Prostate gland (tissue), 2 donors: ENCODE measurements around the gene MSI1. TPM values are rescaled to one million over a fixed set of nuclear protein-coding genes. Genes with fewer than 3 reads are reported as not detected.
"Not testable (repeated sequence)": the region's sequence is repeated elsewhere in the genome, so short reads cannot be mapped to it uniquely, and the experiment has no call there.

Experiments
- DNase-seq: peaks from one replicate; pipeline ENCODE4 v3.0.0-alpha.2; 2019; ENCODE audit warnings: low spot score
- H3K27ac ChIP-seq, 2 donors: fragments of 200-600 bp; sonication (generic); 2 replicates each; pipeline ENCODE4 v1.5.1; 2017 to 2019
- H3K27me3 ChIP-seq: fragments of 200-600 bp; sonication (generic); replicated peaks from 2 replicates; pipeline ENCODE4 v1.5.1; 2019; ENCODE audit not compliant: insufficient read depth
- H3K36me3 ChIP-seq, 2 donors: fragments of 200-600 bp; sonication (generic); 1 replicate in 1 of 2; 2 replicates in 1 of 2; pipeline versions ENCODE4 v1.5.1 to v1.8.1; 2017 to 2019
- H3K4me1 ChIP-seq: fragments of 200-600 bp; sonication (generic); replicated peaks from 2 replicates; pipeline ENCODE4 v1.5.1; 2019
- H3K4me3 ChIP-seq, 2 donors: fragments of 200-600 bp; sonication (generic); 2 replicates each; pipeline ENCODE4 v1.5.1; 2017 to 2019
- H3K9me3 ChIP-seq: fragments of 200-600 bp; sonication (generic); 2 replicates; pipeline ENCODE4 v1.5.1; 2017
- POLR2A ChIP-seq: fragments of 450-650 bp; IDR thresholded peaks from one replicate; pipeline ENCODE4 v1.6.1; 2016; ENCODE audit warnings: antibody characterized with exemption, mild to moderate bottlenecking
- POLR2AphosphoS5 ChIP-seq: sonication (generic); formaldehyde crosslinking; IDR thresholded peaks from one replicate; pipeline ENCODE4 v1.6.1; 2017; ENCODE audit warnings: antibody characterized with exemption
- WGBS: methylation state at CpG from one replicate; pipeline ENCODE4 v1.1.5; 2018; 5-methylcytosine and 5-hydroxymethylcytosine counted together
- intact Hi-C: fragments of 100-400 bp; cut with DNase I; formaldehyde crosslinking; loops from one replicate; pipeline ENCODE4 v1.14.2; 2022
- total RNA-seq, 2 donors: library from RNA; depleted of rRNA; stranded (reverse); fragments of >200 nt; gene quantifications; one replicate each; pipeline ENCODE4 v1.1.0, GENCODE V29; 2016
- TF ChIP-seq, protein P1 (sequence below), 4 experiments: fragments of 200-600 bp in 2 of 4; fragments of 450-650 bp in 2 of 4; sonication (generic) in 2 of 4; IDR thresholded peaks; 1 replicate in 3 of 4; 2 replicates in 1 of 4; pipeline ENCODE4 v1.5.1; 2016 to 2019; ENCODE audit warnings: antibody characterized with exemption in 4 of 4, mild to moderate bottlenecking in 2 of 4, moderate library complexity in 2 of 4

Gene MSI1
- total RNA-seq, 2 donors from 2014 or later = 1.7 to 8.2 TPM

DNA sequence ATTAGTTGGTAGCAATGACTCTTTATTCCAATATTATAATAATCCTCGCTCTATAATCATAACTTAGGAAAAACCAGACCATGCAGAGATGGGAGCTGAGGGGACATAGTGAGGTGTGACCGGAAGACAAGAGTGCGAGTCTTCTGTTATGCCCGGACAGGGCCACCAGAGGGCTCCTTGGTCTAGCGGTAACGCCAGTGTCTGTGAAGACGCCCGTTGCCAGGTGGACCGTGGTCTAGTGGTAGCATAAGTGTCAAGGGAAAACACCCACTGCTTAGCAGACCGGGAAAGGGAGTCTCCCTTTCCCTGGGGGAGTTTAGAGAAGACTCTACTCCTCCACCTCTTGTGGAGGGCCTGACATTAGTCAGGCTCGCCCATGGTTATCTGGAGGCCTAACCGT, 33.5 kb downstream of the MSI1 start:
- H3K4me3 ChIP-seq, intact Hi-C loops, H3K27me3 ChIP-seq, H3K36me3 ChIP-seq, H3K4me1 ChIP-seq, H3K27ac ChIP-seq, H3K9me3 ChIP-seq: not testable (repeated sequence)
- TF ChIP-seq, protein P1, sequence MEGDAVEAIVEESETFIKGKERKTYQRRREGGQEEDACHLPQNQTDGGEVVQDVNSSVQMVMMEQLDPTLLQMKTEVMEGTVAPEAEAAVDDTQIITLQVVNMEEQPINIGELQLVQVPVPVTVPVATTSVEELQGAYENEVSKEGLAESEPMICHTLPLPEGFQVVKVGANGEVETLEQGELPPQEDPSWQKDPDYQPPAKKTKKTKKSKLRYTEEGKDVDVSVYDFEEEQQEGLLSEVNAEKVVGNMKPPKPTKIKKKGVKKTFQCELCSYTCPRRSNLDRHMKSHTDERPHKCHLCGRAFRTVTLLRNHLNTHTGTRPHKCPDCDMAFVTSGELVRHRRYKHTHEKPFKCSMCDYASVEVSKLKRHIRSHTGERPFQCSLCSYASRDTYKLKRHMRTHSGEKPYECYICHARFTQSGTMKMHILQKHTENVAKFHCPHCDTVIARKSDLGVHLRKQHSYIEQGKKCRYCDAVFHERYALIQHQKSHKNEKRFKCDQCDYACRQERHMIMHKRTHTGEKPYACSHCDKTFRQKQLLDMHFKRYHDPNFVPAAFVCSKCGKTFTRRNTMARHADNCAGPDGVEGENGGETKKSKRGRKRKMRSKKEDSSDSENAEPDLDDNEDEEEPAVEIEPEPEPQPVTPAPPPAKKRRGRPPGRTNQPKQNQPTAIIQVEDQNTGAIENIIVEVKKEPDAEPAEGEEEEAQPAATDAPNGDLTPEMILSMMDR (IDR thresholded peaks at IDR 0.05) = peak in 3 of 4 experiments; percentile 16 to 65 (median 59)
- peak; percentile 47 for DNase-seq
- 20% methylated on average over 12 of the region's 12 CpGs for WGBS

DNA sequence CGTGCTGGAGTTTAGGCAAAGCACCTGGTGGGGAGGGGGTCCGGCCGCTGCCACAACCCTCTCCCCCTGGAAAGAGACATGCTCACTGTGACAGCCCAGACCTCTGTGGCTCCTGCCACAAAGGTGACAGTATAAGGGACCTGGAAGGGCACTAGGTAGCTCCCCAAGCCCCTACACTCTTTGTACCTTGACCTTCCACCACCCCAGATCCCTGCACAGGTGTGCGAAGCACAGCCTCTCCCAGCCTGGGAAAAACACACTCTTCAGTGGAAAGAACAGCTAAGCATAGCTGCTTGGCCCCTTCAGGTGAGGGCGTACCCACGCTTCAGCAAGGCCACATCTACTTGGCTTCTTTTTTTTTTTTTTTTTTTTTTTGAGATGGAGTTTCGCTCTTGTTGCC, 36.4 kb downstream of the MSI1 start:
- TF ChIP-seq, protein P1 (IDR thresholded peaks at IDR 0.05) = no peak
- TF ChIP-seq POLR2A (no peak), POLR2AphosphoS5 (no peak)
- Histone ChIP-seq H3K27me3 (no peaks in the 10 kb centered on the region), H3K36me3 (no peaks in the 10 kb centered on the region), H3K27ac (no peak overlapping the region), H3K9me3 (no peaks in the 10 kb centered on the region), H3K4me1 (no peaks in the 10 kb centered on the region), H3K4me3 (no peak overlapping the region)
- intact Hi-C loops = no loop called here
- 87% methylated on average over 7 of the region's 7 CpGs for WGBS
- no peak for DNase-seq

DNA sequence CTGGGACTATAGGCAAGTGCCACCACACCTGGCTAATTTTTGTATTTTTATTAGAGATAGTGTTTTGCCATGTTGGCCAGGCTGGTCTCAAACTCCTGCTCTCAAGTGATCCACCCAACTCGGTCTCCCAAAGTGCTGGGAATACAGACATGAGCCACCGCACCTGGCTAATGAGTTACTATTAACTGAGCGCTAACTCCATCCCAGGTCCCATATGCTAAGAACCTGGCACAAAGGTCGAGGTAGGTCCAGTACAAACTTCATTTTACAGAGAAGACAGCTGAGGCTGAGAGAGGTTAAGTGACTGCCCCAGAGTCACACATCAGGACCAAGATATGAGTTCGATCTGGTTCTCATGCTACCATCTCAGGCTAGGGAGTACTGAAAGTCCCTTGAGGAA, 36.9 kb downstream of the MSI1 start:
- Histone ChIP-seq H3K27me3 (no peaks in the 10 kb centered on the region), H3K36me3 (no peaks in the 10 kb centered on the region), H3K4me1 (no peaks in the 10 kb centered on the region), H3K4me3 (no peak overlapping the region), H3K9me3 (no peaks in the 10 kb centered on the region), H3K27ac (no peak overlapping the region)
- WGBS = 80% methylated on average over 5 of the region's 5 CpGs
- no peak for DNase-seq
- intact Hi-C loops = no loop called here
- TF ChIP-seq POLR2AphosphoS5 (no peak), POLR2A (no peak)
- TF ChIP-seq, protein P1 (IDR thresholded peaks at IDR 0.05) = no peak

DNA sequence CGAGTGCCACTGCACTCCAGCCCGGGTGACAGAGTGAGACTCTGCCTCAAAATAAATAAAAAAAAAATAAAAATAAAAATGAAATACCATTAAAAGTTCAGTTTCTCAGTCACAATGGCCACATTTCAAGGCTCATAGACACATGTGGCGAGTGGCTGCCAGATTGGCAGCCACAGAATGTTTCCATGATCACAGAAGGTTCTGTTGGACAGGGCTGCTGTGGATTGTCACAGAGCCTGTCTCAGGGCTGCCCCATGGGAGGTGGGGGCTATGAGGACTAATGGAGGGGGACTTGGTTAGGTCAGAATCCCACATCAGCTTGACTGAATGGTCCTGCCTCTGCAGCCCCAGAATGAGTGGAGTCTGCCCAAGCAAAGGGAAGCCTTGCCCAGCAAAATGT, 37.6 kb downstream of the MSI1 start:
- 57% methylated on average over 3 of the region's 3 CpGs for WGBS
- Histone ChIP-seq H3K27me3 (no peaks in the 10 kb centered on the region), H3K9me3 (no peaks in the 10 kb centered on the region), H3K27ac (no peak overlapping the region), H3K36me3 (no peaks in the 10 kb centered on the region), H3K4me3 (no peak overlapping the region), H3K4me1 (no peaks in the 10 kb centered on the region)
- DNase-seq = no peak
- intact Hi-C loops = no loop called here
- TF ChIP-seq POLR2A (no peak), POLR2AphosphoS5 (no peak)
- TF ChIP-seq, protein P1 (IDR thresholded peaks at IDR 0.05) = no peak

DNA sequence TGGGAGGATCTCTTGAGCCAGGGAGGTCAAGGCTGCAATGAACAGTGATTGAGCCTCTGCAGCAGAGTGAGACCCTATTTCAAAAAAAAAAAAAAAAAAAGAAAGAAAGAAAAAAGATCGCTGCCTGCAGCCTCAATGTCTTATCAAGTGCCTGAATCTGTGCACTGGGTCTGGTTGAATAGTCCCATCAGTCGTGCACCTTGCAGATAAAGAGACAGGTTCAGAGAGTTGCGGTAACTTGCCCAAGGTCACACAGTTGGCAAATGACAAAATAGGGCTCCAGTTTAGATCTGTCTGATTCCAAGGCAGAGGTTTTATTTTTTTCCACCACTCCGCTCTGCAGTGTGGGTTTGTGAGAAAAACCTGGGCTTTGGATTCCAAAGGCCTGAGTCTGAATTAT, 40.7 kb downstream of the MSI1 start:
- no peaks in the 10 kb centered on the region for H3K36me3 ChIP-seq
- no peaks in the 10 kb centered on the region for H3K4me1 ChIP-seq
- H3K4me3 ChIP-seq = no peak overlapping the region
- no peak for DNase-seq
- H3K27me3 ChIP-seq = no peaks in the 10 kb centered on the region
- 79% methylated on average over 4 of the region's 4 CpGs for WGBS
- TF ChIP-seq POLR2A (no peak), POLR2AphosphoS5 (no peak)
- TF ChIP-seq, protein P1 (IDR thresholded peaks at IDR 0.05) = no peak
- H3K27ac ChIP-seq = no peak overlapping the region
- no peaks in the 10 kb centered on the region for H3K9me3 ChIP-seq
- intact Hi-C loops = no loop called here
